GM21723 (cell line): ENCODE results near the gene THRAP3.

Experiments used
- ATAC-seq: cut with Tn5 transposase; IDR thresholded peaks from one replicate; pipeline ENCODE4 v1.9.1; 2021; ENCODE audit warnings: mild to moderate bottlenecking, moderate library complexity; ENCODE audit not compliant: unreplicated experiment

THRAP3 gene

DNA sequence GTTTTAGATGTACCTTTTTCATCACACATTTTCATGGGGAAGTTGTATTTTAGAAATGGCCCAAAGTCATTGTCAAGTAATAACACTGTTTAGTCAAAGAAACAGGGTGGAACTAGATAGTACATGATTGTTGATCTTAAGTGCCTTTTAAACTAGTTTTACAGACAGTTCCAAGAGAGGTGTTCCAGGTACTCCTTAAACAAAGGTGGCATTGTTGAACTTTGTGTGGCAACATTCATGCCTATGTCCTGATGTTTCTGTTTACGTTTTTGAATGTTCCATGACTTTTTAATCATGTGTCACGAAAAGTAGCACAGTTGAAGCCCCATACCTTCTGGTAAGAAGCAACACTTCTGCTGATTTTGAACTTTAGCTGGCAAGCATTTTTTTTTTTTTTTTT, 72.8 kb downstream of the THRAP3 start:
- ATAC-seq, result no peak

DNA sequence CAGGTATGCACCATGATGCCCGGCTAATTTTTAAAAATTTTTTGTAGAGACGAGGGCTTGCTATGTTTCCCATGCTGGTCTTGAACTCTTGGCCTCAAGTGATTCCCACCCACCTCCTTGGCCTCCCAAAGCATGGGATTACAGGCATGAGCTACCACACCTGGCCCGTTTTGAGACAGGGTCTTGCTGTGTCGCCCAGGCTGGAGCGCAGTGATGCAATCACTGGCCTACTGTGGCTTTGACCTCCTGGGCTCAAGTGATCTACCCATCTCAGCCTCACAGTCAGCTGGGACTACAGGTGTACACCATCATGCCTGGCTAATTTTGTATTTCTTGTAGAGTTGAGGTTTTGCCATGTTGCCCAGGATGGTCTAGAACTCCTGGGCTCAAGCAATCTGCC, 74.4 kb downstream of the THRAP3 start:
- no peak for ATAC-seq

DNA sequence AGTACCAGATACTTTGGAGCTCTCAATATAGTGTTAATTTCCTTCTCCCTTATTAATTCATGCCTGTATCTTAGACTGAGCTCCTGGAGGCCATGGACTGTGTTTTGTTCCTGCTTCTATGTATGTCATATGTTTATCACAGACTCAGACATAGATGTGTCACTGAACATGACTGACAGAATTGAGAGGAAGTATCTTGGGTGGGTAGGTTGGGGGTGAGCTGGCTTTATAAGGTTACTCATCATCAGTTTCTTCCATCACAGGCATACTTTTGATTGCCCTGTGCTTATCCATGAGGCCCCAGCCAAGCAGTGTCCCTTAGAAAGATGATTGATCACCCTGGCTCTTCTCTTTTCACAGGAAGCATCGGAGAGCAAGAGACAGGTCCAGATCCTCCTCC, 76.3 kb downstream of the THRAP3 start:
- no peak for ATAC-seq

DNA sequence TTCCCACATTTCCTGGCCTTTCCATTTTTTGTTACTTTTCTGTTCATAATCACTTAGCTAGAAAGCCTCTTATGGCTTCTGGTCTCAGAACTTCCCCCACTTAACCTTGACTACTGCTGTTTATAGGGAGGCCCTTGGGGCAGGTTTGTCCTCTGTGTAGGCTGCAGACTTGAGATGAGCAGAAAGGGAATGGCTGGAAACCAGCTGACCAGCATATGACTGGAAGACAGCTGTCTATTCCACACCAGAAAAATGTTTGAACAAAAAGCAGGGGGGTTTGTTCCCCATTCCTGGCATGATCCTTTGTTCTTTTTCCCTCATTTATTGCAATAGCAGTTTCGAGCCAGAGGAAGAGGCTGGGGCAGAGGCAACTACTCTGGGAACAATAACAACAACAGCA, 77.0 kb downstream of the THRAP3 start:
- ATAC-seq, result no peak

DNA sequence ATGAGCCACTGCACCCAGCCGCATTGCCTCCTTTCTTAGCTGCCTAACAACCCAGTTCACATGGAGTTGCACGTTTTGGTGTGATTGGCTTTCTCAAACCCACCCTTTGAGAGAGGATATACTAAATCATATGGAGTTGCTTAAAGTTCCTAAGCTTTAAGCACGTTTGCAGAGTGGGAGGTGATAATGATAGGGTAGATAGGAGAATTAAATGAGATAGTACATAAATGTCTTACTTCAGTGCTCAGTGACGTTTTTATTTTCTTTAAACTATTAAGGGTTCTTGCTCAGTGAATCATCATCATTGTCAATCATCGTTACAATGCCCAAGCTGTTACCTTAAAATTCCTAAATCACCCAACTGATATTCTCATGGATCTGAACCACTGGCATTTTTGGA, 79.0 kb downstream of the THRAP3 start:
- ATAC-seq, result no peak

DNA sequence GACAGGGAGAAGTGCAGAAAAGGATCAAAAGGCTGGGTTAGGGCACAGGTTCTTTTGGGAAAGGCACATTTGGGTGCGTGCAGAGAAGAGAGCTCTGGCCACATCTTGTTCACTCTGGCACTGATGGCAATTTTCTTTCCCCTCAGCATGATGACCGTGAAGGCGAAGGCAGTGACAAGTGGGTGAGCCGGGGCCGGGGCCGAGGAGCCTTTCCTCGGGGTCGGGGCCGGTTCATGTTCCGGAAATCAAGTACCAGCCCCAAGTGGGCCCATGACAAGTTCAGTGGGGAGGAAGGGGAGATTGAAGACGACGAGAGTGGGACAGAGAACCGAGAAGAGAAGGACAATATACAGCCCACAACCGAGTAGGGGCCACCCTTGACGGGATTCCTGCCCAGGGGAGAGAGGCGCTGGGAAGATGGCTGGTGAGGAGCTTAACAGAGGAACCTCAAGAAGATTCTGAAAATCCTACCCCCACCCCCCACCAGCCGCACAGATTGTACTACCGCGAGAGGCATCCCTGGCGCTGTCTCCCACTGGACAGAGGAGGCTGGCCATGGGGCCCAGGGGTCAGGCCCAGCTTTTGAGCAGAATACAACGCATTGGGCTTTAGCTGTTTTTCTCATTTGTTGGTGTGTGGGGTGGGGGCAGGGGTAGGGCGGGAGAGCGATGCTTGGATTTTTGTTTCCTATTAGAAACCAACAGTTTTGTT, 79.6 kb downstream of the THRAP3 start:
- no peak for ATAC-seq

DNA sequence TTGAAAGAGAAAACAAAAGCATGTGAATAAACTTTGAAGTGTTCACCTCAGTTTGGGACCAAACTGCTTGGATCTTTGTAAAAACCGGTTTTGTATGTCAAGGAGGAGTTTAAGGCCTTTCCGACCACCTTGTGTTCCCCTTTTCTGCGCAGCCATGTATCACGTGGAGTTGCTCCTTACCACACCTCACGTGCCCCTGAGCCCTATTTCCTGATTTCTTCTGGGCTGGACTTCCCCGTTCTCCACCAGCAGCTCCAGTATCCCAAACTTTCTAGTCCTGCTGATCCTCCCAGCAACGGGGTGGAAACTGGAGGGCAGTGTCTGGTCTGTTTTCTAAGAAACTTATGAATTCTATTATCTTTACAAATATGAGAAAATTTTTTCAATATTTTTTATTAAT, 80.3 kb downstream of the THRAP3 start:
- no peak for ATAC-seq

DNA sequence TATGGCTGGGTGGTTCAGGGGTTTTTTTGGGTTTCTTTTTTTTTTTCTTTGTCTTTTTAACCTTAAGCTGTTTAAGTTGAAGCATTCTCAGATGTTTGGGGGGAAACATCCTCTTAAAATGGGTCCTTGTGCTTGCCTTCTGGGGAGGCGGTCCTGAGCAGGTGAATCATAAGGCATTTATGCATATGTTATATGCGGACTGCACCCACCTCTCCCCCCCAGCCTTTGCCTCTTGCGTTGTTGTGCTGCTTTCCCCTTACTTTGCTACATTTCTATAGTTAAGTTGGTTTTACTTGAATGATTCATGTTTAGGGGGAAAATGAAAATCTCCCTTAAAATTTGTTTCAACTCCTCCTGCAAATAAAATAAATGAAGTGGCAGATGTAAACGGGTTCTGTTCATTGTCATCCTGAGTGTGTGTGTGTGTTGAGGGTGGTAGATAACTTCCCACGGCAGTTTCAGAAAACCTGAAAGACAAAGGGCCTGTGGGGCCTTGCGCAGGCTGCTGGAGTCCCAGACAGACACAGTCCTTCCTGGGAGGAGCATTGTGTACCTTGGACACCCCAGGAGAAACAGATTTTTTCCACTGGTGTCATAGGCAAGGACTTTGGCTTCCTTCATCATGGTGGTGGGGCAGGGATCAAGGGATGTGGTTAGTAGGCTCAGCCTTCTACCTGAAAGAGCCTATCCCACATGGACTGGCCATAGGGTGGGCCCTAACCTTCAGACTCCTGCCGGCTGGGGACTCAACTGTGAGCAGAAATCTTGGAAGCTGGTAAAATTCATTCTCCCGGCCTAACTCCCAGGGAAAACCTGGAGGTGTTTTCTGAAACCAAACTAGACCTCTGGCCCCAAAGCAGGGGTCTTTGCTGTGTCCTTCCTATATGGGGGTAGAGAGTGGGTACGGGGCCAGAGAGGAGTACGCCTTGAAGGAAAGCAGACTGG, 81.0 kb downstream of the THRAP3 start:
- ATAC-seq, result no peak

DNA sequence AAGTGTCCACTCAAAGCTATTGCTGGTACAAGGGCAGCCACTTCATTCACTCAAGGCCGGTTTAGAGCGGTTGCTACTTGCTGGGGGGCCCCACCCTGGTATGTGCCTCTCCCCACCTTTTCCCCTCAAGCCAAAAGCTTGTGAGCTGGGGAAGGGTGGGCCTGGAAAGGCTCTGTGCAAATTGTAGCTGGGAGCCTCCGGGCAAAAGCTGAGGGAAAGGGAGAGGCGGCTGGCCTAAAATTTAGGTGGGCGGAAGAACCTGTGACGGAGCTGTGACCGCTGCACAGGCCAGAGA, 81.6 kb downstream of the THRAP3 start:
- no peak for ATAC-seq

DNA sequence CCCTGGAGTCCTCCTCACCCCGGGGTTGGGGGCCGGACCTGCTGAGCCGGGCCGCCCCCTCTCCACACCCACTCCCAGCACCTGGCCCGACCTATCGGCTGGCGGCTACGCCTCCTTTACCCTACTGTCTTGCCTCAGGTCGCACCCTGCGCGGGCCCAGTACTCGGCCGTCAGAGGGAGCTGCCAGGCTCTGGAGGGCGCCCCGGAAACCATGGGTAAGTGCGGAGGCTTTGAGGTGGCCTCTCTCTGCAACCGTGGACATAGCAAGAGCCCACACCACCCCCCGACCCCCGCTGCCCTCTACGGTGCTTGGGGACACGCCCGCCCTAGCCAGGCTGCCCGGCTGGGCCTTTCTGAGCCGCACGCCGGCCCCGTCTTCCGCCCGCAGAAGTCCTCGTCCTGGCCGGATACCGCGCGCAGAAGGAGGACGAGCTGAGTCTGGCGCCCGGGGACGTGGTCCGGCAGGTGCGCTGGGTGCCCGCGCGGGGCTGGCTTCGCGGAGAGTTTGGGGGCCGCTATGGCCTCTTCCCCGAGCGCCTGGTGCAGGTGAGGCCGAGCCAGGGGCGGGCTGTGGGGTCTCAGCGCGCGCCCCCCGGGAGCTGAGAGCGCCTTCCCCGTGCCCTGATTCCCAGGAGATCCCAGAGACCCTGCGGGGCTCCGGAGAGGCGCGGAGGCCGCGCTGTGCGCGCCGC, 82.1 kb downstream of the THRAP3 start, which contains the start of gene SH3D21:
SH3D21 (plus strand) TSS at position 159 of the 692 bp plus-strand sequence; CDS start at position 212, 53 bp downstream.
- peak; percentile 35 for ATAC-seq

DNA sequence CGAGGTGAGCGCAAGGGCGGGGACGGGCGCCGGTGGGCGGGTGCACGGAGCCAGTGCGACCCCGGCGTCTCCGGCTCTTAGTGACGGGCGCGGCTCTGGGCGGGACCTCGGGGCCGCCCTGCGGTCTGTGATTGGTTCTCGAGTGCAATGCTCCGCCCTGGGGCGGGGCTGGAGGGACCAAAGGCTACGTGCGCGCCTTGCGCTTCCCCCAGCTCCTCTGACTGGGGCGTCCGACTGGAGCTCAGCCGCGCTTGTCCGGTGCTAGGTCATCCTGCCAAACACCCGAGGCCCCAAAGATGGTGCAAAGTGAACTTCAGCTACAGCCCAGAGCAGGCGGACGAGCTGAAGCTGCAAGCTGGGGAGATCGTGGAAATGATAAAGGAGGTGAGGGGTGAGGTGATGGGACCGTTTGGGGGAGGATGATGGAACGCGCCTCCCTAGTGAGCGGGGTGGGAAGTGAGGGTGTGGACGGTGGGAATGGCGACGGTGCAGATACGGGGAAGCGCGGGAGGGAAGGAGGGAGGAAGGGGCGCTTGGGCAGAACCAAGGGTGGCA, 82.7 kb downstream of the THRAP3 start:
- peak; percentile 94 for ATAC-seq

DNA sequence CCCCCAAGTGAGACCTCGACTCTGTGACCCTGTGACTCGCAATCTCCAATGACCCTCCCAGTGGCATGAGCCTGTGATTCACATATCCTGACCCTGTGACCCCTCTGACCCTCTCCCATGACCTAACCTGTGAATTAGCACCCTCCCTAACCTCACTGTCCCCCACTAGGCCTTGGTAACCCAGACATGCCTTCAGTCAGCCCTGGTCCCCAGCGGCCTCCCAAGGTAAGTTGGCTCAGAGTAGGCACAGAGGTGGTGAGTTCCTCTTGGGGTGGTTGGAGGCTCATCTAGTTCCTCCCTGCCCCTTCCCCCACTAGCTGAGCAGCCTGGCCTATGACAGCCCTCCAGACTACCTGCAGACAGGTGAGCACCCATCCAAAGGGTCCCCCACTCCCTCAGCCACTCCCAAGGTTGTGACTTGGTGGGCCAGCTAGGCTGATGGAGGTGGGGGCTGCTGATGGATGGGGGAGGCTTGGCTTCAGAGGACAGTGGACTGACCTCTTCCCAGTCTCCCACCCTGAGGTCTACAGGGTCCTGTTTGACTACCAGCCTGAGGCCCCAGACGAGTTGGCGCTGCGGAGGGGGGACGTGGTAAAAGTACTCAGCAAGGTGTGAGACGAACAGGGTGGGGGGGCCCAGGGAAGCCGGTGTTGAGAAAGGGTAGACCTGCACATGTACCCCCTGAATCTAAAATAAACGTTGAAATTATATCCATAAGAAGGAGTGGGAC, 83.5 kb downstream of the THRAP3 start:
- ATAC-seq, result no peak

DNA sequence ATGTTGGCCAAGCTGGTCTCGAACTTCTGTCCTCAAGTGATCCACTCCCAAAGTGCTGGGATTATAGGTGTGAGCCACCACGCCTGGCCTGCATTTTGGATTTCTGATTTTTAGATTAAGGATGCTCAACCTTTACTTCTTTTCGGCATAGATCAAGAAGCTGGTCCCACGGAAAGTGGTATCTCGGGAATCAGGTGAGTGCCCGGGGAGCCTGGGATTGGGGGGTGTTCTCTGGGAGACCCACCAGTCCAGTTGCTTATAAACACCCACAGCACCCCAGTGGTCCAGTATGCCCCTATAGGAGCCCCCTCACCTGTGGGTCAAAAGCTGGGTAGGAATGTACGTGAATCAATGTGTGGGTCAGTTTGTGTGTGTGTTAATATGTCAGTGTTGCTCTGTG, 85.2 kb downstream of the THRAP3 start:
- no peak for ATAC-seq

DNA sequence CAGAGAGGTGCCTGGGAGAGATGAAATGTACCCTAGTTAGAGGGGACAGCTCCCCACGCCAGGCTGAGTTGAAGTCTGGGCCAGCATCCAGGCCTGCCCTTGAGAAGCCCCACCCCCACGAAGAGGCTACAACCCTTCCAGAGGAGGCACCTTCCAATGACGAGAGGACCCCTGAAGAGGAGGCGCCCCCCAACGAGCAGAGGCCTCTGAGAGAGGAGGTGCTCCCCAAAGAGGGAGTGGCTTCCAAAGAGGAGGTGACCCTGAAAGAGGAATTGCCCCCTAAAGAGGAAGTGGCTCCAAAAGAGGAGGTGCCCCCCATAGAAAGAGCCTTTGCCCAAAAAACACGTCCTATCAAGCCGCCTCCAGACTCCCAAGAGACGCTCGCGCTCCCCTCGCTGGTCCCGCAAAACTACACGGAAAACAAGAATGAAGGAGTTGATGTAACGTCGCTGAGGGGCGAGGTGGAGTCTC, 96.1 kb downstream of the THRAP3 start:
- no peak for ATAC-seq

DNA sequence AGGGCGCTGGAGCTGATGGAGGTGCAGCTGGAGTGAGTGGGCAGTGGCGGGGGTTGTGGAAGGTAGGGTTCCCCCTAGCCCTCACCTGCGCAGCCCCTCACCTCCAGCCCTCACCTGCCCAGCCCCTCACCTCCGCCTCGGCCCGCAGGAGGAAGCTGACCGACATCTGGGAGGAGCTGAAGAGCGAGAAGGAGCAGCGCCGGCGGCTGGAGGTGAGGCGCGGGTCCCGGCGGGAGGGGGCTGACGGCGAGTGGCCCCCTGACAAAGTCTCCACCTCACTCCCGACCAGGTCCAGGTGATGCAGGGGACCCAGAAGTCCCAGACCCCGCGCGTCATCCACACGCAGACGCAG, 96.5 kb downstream of the THRAP3 start:
- no peak for ATAC-seq

DNA sequence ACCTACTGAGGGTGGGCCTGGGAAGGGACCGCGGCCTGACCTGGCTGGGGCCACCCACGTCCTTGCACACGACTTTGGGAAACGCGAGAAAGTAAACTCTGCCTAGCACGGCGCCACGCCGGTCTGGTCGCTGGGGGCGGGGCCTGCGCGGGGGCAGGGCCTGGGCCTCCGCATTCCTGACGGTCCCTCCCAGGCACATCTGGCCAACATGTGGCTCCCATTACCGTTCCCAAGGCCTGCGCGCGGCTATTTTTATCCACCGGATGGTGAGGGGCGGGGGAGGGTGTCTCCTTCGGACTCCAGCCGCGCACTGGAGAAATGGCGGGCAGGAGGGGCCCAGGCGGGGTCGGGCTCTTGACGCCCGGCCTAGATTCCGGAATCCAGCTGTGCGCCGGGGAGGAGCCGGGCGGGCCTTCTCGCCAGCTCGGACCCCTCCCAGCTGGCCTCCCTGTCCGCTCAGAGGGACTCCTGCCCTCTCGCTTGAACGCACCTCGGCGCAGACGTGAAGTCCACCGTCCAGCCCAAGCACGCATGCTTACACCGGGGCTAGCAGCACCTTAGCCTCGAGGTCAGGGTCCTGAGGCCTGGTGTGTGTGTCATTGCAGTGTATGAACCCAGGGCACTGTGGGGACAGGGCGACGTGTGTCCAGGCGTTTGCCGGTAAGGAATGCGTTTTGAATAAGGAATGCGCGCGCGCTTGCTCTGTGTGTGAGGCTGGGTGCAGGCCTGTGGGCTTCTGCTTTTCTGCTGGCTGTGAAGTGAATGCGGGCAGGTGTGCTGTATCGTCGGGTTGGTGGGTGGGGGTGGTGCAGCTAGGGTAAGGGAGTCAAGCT, 97.1 kb downstream of the THRAP3 start:
- no peak for ATAC-seq

DNA sequence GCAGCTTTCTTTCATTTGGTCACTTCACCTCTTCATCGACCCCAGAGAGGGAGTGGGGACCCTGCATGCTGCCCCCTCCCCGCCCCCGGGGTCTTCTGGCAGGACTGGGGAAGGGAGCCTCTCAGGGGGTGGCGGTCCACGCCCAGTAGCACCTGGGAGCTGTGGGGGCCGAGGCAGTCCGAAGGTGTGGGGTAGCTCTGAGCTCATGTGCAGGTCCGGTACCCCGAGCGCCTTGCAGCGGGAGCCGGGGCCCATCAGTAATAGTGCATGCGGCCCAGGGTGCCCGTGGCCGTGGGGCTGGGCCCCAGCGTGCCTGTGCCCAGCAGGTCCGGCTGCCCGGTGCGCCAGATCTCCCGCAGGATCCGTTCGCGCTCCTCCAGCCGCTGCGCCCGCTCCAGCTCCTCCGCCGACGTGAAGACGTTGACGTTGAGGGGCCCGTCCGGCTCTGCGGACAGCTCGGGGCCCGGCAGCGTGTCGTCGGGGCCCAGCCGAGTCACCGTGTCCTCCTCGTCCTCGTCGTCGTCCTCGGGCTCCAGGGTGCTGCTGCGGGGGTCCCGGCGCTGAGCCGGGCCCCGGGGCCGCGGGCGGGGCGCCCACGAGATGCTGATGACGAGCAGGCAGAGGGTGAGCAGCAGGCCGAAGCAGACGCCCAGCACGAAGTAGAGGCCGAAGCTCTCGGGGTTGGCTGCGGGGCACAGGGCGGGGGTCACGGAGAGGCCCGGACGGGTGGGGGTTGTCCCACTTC, 98.0 kb downstream of the THRAP3 start:
- ATAC-seq, result no peak

DNA sequence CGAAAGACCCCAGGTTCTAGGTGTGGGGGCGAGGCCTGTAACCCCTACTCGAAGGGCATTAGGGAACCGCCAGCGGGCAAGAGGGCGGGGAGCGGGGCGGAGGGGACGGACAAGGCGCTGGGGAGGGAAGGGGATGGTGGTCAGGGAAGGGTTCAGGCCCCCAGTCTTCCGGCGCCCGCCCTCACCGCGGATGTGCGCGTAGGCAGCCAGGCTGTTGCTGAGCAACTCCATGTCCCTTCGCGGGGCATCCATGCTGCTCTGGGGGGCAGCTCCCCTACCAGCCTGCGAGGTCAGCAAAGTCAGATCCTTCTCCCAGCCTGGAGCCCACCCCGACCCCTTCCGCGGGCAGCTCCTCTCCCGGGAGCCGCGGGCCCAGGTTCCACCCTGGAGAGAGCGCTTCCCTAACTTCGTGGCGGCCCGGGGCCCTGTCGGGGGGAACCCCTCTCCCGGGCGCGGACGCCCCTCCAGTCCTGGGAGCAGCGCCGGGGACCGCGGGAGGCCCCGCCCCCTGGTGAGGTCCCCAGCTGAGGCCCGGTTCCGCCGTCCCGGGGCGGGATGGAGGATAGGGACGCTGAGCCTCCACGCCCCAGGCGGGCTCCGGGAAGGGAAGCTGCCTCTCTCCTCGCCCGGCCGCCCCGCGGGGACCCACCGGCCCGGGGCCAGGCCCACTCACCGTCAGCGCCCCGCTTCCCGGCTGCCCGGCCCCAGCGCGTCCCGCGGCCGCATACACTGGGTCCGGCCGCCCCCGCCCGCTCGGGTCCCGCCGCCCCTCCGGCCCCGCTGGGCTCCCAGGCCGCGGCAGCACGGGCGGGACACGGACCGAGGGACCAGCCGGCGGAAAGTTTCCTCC, 98.8 kb downstream of the THRAP3 start:
- ATAC-seq, result peak; percentile 20
